ENCODE results near the gene NFATC1. TPM values are rescaled to one million over a fixed set of nuclear protein-coding genes. Genes with fewer than 3 reads are reported as not detected.

NFATC1 gene
- total RNA-seq, 4 donors from 2014 or later: 13.1 to 21.3 (median 16.2) TPM

DNA sequence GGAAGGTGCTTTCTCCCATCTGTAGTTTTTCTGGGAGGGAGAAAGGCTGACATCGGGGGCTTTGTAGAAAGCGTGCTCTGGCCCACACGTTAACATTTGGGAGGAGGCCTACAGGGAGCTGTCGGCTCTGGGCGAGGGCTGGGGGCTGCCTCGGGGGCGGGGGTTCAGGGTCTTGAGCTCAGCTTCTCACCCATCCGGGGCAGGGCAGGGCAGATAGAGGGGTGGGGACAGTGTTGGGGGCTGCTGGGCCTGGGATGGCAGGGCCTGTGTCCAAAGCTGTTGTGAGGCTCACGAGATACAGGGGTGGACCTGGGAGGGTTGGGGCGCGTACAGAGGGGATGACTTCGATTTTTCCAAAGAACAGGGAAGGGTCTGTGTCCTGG is 27.0 kb downstream of the NFATC1 start:
- Histone ChIP-seq H3K36me3 (peaks cover 0 to 29% of the 10 kb centered on the region in 2 donors), H3K27me3 (no peaks in the 10 kb centered on the region), H3K9me3 (no peaks in the 10 kb centered on the region), H3K27ac (peak overlapping the region in 1 of 4 donors; percentile 47), H3K4me1 (peaks cover 0 to 60% (median 21%) of the 10 kb centered on the region in 3 donors), H3K4me3 (no peak overlapping the region)
- ATAC-seq: no peak
- TF ChIP-seq POLR2A (IDR thresholded peaks at IDR 0.05) (no peak), EP300 (IDR thresholded peaks at IDR 0.05) (no peak), POLR2AphosphoS5 (IDR thresholded peaks at IDR 0.05) (no peak)
- TF ChIP-seq, protein P1, sequence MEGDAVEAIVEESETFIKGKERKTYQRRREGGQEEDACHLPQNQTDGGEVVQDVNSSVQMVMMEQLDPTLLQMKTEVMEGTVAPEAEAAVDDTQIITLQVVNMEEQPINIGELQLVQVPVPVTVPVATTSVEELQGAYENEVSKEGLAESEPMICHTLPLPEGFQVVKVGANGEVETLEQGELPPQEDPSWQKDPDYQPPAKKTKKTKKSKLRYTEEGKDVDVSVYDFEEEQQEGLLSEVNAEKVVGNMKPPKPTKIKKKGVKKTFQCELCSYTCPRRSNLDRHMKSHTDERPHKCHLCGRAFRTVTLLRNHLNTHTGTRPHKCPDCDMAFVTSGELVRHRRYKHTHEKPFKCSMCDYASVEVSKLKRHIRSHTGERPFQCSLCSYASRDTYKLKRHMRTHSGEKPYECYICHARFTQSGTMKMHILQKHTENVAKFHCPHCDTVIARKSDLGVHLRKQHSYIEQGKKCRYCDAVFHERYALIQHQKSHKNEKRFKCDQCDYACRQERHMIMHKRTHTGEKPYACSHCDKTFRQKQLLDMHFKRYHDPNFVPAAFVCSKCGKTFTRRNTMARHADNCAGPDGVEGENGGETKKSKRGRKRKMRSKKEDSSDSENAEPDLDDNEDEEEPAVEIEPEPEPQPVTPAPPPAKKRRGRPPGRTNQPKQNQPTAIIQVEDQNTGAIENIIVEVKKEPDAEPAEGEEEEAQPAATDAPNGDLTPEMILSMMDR (IDR thresholded peaks at IDR 0.05): no peak
- no CpG with 5 or more reads among the region's 12 CpGs for WGBS, 2 donors (ENCODE audit: low coverage in 1 of 2)

DNA sequence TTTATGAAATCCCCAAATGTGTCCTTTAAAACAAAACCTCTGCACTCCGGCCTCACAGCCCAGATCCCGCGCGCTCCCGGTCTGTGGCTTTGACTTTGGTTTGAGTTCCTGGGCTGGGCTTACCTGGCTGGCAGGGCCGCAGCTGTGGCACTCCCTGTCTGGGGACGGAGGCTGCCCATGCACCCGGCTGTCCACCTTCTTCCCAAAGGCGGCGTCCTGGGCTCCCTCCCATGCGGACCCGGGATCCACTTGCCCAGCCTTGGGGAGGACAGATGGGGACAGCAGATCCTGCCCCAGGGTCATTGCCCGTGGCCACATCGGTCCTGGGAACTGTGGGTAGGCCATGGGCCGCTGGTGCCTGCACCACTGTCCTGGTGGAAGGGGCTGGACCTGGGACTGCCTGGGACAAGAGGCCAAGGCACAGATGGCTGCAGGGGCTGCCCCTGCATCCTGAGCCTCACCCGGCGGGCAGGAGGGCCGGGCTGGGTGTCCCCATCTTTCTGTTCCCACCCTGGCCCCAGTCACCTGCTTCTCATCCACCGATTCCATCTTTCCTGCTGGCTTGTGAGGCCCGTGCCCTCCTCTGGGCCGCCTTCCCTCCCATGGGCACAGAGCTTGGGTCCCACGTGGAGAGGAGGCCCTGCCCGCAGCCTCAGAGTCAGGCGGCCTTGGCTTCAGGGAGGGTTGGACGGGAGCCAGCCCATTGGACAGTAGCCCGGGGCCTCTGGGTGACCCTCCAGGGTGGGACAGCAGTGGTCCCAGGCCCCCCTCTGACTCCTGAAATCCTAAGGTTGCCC is 27.7 kb downstream of the NFATC1 start:
- whole genome bisulfite sequencing, 2 donors (ENCODE audit: low coverage in 1 of 2): no CpG with 5 or more reads among the region's 26 CpGs
- no peaks in the 10 kb centered on the region for H3K9me3 ChIP-seq
- H3K4me3 ChIP-seq: no peak overlapping the region
- H3K4me1 ChIP-seq: peaks cover 0 to 58% (median 19%) of the 10 kb centered on the region in 3 donors
- no peaks in the 10 kb centered on the region for H3K27me3 ChIP-seq
- H3K36me3 ChIP-seq: peaks cover 0 to 29% of the 10 kb centered on the region in 2 donors
- ATAC-seq: peak; percentile 10
- H3K27ac ChIP-seq: peak overlapping the region in 3 of 4 donors; percentile 17 to 48 (median 47)
- TF ChIP-seq POLR2A (IDR thresholded peaks at IDR 0.05) (no peak), EP300 (IDR thresholded peaks at IDR 0.05) (no peak), POLR2AphosphoS5 (IDR thresholded peaks at IDR 0.05) (no peak)
- TF ChIP-seq, protein P1 (IDR thresholded peaks at IDR 0.05): no peak

DNA sequence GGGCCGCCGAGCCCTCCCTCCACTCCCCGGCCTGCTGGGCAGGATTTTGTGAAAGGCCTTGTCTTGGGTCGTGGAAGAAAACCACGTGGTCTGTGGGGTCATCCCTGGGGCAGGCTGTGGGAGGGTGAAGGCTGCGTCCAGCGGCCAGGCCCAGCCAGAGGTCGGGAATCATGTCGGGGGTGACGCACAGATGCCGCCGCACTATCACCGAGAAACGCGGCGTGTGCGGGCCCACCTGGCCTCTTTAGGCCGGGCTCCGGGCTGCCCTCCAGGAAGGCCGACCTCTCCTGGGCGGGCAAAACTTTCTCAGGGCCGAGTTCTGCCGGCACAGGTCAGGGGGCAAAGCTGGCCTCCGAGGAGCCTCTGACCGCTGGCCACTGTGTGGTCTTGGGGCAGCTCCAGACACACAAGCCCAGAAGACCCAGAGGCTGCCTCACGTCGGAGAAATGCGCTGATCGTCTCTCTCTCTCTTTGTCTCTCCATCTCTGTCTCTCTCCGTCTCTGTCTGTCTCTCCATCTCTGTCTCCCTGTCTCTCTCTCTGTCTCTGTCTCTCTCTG is 28.4 kb downstream of the NFATC1 start:
- no peaks in the 10 kb centered on the region for H3K9me3 ChIP-seq
- ATAC-seq: peak; percentile 63
- H3K27ac ChIP-seq: peak overlapping the region in 2 of 4 donors; percentile 47 to 48
- H3K27me3 ChIP-seq: no peaks in the 10 kb centered on the region
- 70 to 73% methylated on average over 4 to 5 of the region's 30 CpGs for WGBS, 2 donors (ENCODE audit: low coverage in 1 of 2)
- H3K4me3 ChIP-seq: no peak overlapping the region
- H3K36me3 ChIP-seq: peaks cover 0 to 29% of the 10 kb centered on the region in 2 donors
- H3K4me1 ChIP-seq: peaks cover 0 to 52% (median 16%) of the 10 kb centered on the region in 3 donors
- TF ChIP-seq POLR2AphosphoS5 (IDR thresholded peaks at IDR 0.05) (peak; percentile 24), EP300 (IDR thresholded peaks at IDR 0.05) (no peak)

DNA sequence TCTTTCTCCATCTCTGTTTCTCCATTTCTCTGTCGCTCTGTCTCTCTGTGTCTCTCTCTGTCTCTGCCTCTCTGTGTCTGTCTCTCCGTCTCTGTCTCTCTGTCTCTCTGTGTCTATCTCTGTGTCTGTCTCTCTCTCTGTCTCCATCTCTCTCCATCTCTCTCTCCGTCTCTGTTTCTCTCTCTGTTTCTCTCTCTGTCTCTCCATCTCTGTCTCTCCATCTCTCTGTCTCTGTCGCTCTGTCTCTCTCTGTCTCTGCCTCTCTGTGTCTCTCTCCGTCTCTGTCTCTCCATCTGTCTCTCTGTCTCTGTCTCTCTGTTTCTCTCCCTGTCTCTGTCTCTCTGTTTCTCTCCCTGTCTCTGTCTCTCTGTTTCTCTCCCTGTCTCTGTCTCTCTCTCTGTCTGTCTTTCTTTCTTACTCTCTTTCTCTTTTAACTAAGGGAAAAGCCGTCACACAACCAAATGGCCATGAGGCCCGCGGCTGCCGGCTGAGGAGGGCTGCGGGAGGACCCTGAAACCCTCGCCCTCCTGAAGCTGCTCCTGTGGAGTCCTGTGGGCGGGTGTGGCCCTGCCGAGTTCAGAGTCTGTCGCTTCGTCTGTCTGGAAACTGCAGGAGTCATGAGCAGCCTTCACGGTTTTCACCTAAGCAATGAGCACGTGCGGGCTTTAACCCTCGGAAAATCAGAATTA is 29.3 kb downstream of the NFATC1 start:
- Histone ChIP-seq H3K9me3 (no peaks in the 10 kb centered on the region), H3K4me1 (peaks cover 0 to 52% (median 16%) of the 10 kb centered on the region in 3 donors), H3K36me3 (peaks cover 0 to 29% of the 10 kb centered on the region in 2 donors), H3K4me3 (no peak overlapping the region), H3K27ac (no peak overlapping the region), H3K27me3 (no peaks in the 10 kb centered on the region)
- WGBS, 2 donors (ENCODE audit: low coverage in 1 of 2): 80 to 92% methylated on average over 6 to 10 of the region's 19 CpGs
- TF ChIP-seq, protein P1 (IDR thresholded peaks at IDR 0.05): no peak
- no peak for TF ChIP-seq EP300 (IDR thresholded peaks at IDR 0.05)
- no peak for TF ChIP-seq POLR2A (IDR thresholded peaks at IDR 0.05)
- no peak for TF ChIP-seq POLR2AphosphoS5 (IDR thresholded peaks at IDR 0.05)
- ATAC-seq: no peak

DNA sequence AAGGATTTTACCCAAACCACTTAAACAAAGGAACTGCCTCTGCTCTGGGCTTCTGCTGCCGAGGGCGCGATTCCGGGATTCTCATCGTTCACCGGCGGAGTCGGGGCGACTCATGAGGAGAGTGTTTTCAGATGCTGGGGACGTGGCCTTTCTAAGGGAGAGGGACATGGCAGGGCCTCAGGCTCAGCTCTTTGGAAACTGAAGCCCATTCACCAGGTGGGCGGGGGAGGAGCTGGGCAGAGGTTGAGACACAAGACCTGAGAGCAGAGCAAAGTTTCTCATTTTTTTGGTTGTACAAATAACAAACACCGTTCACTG is 29.8 kb downstream of the NFATC1 start:
- 67% methylated on average over 3 of the region's 12 CpGs; no CpG with 5 or more reads in 1 of the 2 donors for WGBS, 2 donors (ENCODE audit: low coverage in 1 of 2)
- Histone ChIP-seq H3K27me3 (no peaks in the 10 kb centered on the region), H3K4me3 (no peak overlapping the region), H3K36me3 (peaks cover 0 to 26% of the 10 kb centered on the region in 2 donors), H3K9me3 (no peaks in the 10 kb centered on the region), H3K4me1 (peaks cover 0 to 52% (median 16%) of the 10 kb centered on the region in 3 donors), H3K27ac (no peak overlapping the region)
- no peak for ATAC-seq
- no peak for TF ChIP-seq EP300 (IDR thresholded peaks at IDR 0.05)
- TF ChIP-seq POLR2A (IDR thresholded peaks at IDR 0.05): no peak
- no peak for TF ChIP-seq POLR2AphosphoS5 (IDR thresholded peaks at IDR 0.05)
- TF ChIP-seq, protein P1 (IDR thresholded peaks at IDR 0.05): no peak
